Measurements from ENCODE around the gene C14orf132. TPM values are rescaled to one million over a fixed set of nuclear protein-coding genes. Genes with fewer than 3 reads are reported as not detected.

The C14orf132 gene
- total and polyA plus RNA-seq, 2 donors (not counting 1 experiment from before 2014, with no cell fraction given) = 12.1 to 48.6 TPM

DNA sequence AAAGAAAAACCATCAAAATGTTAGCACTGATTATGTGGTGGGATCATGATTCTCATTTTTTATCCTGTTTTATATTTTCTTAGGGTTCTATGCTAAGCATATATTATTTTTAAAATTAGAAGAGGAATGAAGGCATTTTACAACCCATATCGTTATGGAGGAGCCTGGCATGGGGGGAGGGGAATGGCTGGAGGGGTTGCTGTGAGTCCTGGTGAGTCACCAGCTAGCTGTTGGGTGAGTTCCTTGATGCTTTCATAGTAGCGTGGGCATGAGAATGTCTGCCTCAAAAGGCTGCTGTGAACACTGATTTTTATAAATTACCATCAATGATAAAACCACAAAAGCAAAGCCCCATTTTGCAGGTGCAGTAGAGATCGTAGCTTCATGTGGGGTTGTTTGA is 46.9 kb downstream of the C14orf132 start:
- Histone ChIP-seq H3K79me2 (ENCODE audit: control insufficient read depth, insufficient read depth, low read length) (no peaks in the 10 kb centered on the region), H3K4me2 (ENCODE audit: extremely low read depth, insufficient read depth, low read length) (no peak overlapping the region), H4K20me1 (ENCODE audit: control insufficient read depth, extremely low read depth, insufficient read depth, low read length) (no peaks in the 10 kb centered on the region), H3K27ac (ENCODE audit: insufficient read depth, low read length) (no peak overlapping the region), H2AFZ (ENCODE audit: low read length) (no peak overlapping the region), H3K9me3 (ENCODE audit: control insufficient read depth, insufficient read depth, low read depth, low read length) (no peaks in the 10 kb centered on the region), H3K27me3 (ENCODE audit: control insufficient read depth, insufficient read depth, low read length) (no peaks in the 10 kb centered on the region), H3K4me1 (ENCODE audit: control insufficient read depth, extremely low read depth, insufficient read depth, low read length) (peaks cover 2% of the 10 kb centered on the region), H3K36me3 (ENCODE audit: control insufficient read depth, insufficient read depth, low read length) (peaks cover 4% of the 10 kb centered on the region), H3K9ac (ENCODE audit: insufficient read depth, low read length) (no peak overlapping the region), H3K4me3 (replicated peaks in 1 of 4; ENCODE audit: control extremely low read depth in 1 of 4, insufficient read depth in 1 of 4, low read depth in 3 of 4, low read length in 4 of 4) (no peak overlapping the region)
- peak; percentile 77 to 91 for DNase-seq (ENCODE audit: low read depth in 2 of 2)
- TF ChIP-seq, protein P1, sequence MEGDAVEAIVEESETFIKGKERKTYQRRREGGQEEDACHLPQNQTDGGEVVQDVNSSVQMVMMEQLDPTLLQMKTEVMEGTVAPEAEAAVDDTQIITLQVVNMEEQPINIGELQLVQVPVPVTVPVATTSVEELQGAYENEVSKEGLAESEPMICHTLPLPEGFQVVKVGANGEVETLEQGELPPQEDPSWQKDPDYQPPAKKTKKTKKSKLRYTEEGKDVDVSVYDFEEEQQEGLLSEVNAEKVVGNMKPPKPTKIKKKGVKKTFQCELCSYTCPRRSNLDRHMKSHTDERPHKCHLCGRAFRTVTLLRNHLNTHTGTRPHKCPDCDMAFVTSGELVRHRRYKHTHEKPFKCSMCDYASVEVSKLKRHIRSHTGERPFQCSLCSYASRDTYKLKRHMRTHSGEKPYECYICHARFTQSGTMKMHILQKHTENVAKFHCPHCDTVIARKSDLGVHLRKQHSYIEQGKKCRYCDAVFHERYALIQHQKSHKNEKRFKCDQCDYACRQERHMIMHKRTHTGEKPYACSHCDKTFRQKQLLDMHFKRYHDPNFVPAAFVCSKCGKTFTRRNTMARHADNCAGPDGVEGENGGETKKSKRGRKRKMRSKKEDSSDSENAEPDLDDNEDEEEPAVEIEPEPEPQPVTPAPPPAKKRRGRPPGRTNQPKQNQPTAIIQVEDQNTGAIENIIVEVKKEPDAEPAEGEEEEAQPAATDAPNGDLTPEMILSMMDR (conservative IDR thresholded peaks at IDR 0.05 in 1 of 2, IDR thresholded peaks at IDR 0.05 in 1 of 2; ENCODE audit: low read depth in 1 of 2, low read length in 2 of 2) = no peak
- no peak for TF ChIP-seq EZH2 (IDR thresholded peaks at IDR 0.05; ENCODE audit: low read length, missing control alignments)

DNA sequence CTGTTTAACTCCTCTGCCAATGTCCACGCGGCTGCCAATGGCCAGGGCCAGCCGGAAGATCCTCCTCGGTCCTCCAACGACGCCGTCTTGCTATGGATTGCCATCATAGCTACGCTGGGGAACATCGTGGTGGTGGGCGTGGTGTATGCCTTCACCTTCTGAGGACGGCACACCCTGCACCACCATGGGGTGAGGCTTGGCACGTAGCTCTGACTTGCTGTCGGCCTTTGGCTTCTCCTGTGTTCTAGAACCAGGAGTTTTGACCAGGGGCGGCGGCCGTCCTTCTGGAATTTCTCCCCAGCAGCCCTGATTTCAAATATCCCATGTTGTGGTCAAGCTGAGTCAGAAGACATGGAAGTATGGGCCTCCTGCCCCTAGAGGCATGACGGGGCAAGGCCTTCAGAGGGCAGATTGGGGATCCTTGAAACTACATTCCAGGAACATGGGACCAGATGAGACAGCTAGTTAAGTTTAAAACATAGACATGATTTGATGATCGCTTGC is 47.5 kb downstream of the C14orf132 start:
- DNase-seq (ENCODE audit: low read depth in 2 of 2) = peak; percentile 42 to 72
- peaks cover 2% of the 10 kb centered on the region for H3K4me1 ChIP-seq (ENCODE audit: control insufficient read depth, extremely low read depth, insufficient read depth, low read length)
- no peak overlapping the region for H3K4me2 ChIP-seq (ENCODE audit: extremely low read depth, insufficient read depth, low read length)
- H4K20me1 ChIP-seq (ENCODE audit: control insufficient read depth, extremely low read depth, insufficient read depth, low read length) = no peaks in the 10 kb centered on the region
- no peaks in the 10 kb centered on the region for H3K9me3 ChIP-seq (ENCODE audit: control insufficient read depth, insufficient read depth, low read depth, low read length)
- no peak overlapping the region for H3K27ac ChIP-seq (ENCODE audit: insufficient read depth, low read length)
- no peak for TF ChIP-seq EZH2 (IDR thresholded peaks at IDR 0.05; ENCODE audit: low read length, missing control alignments)
- TF ChIP-seq, protein P1 (conservative IDR thresholded peaks at IDR 0.05 in 1 of 2, IDR thresholded peaks at IDR 0.05 in 1 of 2; ENCODE audit: low read depth in 1 of 2, low read length in 2 of 2) = no peak
- no peaks in the 10 kb centered on the region for H3K27me3 ChIP-seq (ENCODE audit: control insufficient read depth, insufficient read depth, low read length)
- no peaks in the 10 kb centered on the region for H3K79me2 ChIP-seq (ENCODE audit: control insufficient read depth, insufficient read depth, low read length)
- H2AFZ ChIP-seq (ENCODE audit: low read length) = no peak overlapping the region
- no peak overlapping the region for H3K4me3 ChIP-seq (replicated peaks in 1 of 4; ENCODE audit: control extremely low read depth in 1 of 4, insufficient read depth in 1 of 4, low read depth in 3 of 4, low read length in 4 of 4)
- peaks cover 4% of the 10 kb centered on the region for H3K36me3 ChIP-seq (ENCODE audit: control insufficient read depth, insufficient read depth, low read length)
- no peak overlapping the region for H3K9ac ChIP-seq (ENCODE audit: insufficient read depth, low read length)

DNA sequence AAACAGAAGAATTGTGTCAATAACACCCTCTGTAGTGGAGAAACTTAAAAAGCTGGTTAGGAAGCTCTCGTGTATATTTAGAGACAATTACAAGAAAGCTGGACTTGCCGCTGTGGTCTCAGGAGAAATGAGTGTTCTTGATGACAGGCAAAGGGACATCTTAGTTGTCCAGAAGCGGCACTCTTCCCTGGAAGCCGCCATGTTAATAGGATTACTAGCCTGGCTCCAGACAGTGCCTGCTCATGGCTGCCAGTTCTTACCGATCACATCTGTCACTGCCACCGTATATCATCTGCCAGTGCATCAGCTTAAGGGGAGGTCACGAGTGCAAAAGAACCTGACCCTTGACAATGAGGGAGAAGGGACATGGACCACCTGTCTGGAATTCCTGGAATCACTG is 48.9 kb downstream of the C14orf132 start:
- H3K4me2 ChIP-seq (ENCODE audit: extremely low read depth, insufficient read depth, low read length) = no peak overlapping the region

More for the DNA sequence above, 48.9 kb downstream of the C14orf132 start:
- no peak overlapping the region for H2AFZ ChIP-seq (ENCODE audit: low read length)
- no peaks in the 10 kb centered on the region for H3K27me3 ChIP-seq (ENCODE audit: control insufficient read depth, insufficient read depth, low read length)
- H3K9me3 ChIP-seq (ENCODE audit: control insufficient read depth, insufficient read depth, low read depth, low read length) = no peaks in the 10 kb centered on the region
- H3K27ac ChIP-seq (ENCODE audit: insufficient read depth, low read length) = no peak overlapping the region
- H3K79me2 ChIP-seq (ENCODE audit: control insufficient read depth, insufficient read depth, low read length) = no peaks in the 10 kb centered on the region
- TF ChIP-seq EZH2 (IDR thresholded peaks at IDR 0.05; ENCODE audit: low read length, missing control alignments) = no peak
- TF ChIP-seq, protein P1 (conservative IDR thresholded peaks at IDR 0.05 in 1 of 2, IDR thresholded peaks at IDR 0.05 in 1 of 2; ENCODE audit: low read depth in 1 of 2, low read length in 2 of 2) = no peak
- H3K9ac ChIP-seq (ENCODE audit: insufficient read depth, low read length) = no peak overlapping the region
- H3K4me1 ChIP-seq (ENCODE audit: control insufficient read depth, extremely low read depth, insufficient read depth, low read length) = peaks cover 2% of the 10 kb centered on the region
- peaks cover 4% of the 10 kb centered on the region for H3K36me3 ChIP-seq (ENCODE audit: control insufficient read depth, insufficient read depth, low read length)
- H4K20me1 ChIP-seq (ENCODE audit: control insufficient read depth, extremely low read depth, insufficient read depth, low read length) = no peaks in the 10 kb centered on the region
- no peak overlapping the region for H3K4me3 ChIP-seq (replicated peaks in 1 of 4; ENCODE audit: control extremely low read depth in 1 of 4, insufficient read depth in 1 of 4, low read depth in 3 of 4, low read length in 4 of 4)
- no peak for DNase-seq (ENCODE audit: low read depth in 2 of 2)
